ENCODE measurements around the gene SIPA1.

GRCh38 chr11:65590240-65590738 lies 47.6 kb upstream of the SIPA1 start:
- no peak for TF ChIP-seq CTCF (CRISPR knock-in tag; IDR thresholded peaks at IDR 0.05)
- no peak for TF ChIP-seq GZF1 (CRISPR knock-in tag; IDR thresholded peaks at IDR 0.05)
- TF ChIP-seq PHF21A (CRISPR knock-in tag; IDR thresholded peaks at IDR 0.05): no peak
- no peak for TF ChIP-seq E2F5 (CRISPR knock-in tag; conservative IDR thresholded peaks at IDR 0.05)
- TF ChIP-seq ZNF503 (CRISPR knock-in tag; IDR thresholded peaks at IDR 0.05): no peak
- no peak for TF ChIP-seq MAX (IDR thresholded peaks at IDR 0.05)
- TF ChIP-seq HOXA9 (CRISPR knock-in tag; IDR thresholded peaks at IDR 0.05; ENCODE audit: borderline replicate concordance): no peak
- no peak for TF ChIP-seq EP300 (IDR thresholded peaks at IDR 0.05; ENCODE audit: low read depth in 2 of 2, low read length in 2 of 2)
- no peak for TF ChIP-seq EP300 (CRISPR knock-in tag; IDR thresholded peaks at IDR 0.05; ENCODE audit: borderline replicate concordance)
